ENCODE data around the gene GALNT2.

GRCh38 chr1:230218667-230219066 lies 151.6 kb downstream of the GALNT2 start:
- TF ChIP-seq CTCF (IDR thresholded peaks at IDR 0.05) (no peak), EZH2 (IDR thresholded peaks at IDR 0.05; ENCODE audit: borderline replicate concordance, insufficient read depth, low read depth, low read length, poor library complexity, severe bottlenecking) (no peak)
